ENCODE data around the gene HSD11B1L. TPM values are rescaled to one million over a fixed set of nuclear protein-coding genes. Genes with fewer than 3 reads are reported as not detected.

The HSD11B1L gene
- total RNA-seq, 2 donors from 2014 or later: 11.9 to 21.8 TPM

GRCh38 chr19:5635427-5635826 is 45.4 kb upstream of the HSD11B1L start:
- TF ChIP-seq CTCF (IDR thresholded peaks at IDR 0.05) (no peak), POLR2A (IDR thresholded peaks at IDR 0.05) (no peak)
- H3K27me3 ChIP-seq: no peaks in the 10 kb centered on the region
- no peak overlapping the region for H3K4me3 ChIP-seq
- WGBS, 2 donors: 88 to 90% methylated on average over 6 of the region's 6 CpGs
- DNase-seq (no peak), ATAC-seq (no peak)
- H3K36me3 ChIP-seq (replicated peaks in 1 of 2; ENCODE audit: insufficient read depth in 1 of 2, low read depth in 2 of 2): no peaks in the 10 kb centered on the region
- intact Hi-C loops (cut with DNase I): no loop called here
- no peaks in the 10 kb centered on the region for H3K9me3 ChIP-seq
- peaks cover 32% of the 10 kb centered on the region for H3K4me1 ChIP-seq
- no peak overlapping the region for H3K27ac ChIP-seq

GRCh38 chr19:5637971-5638370 is 42.9 kb upstream of the HSD11B1L start:
- H3K27me3 ChIP-seq: no peaks in the 10 kb centered on the region
- H3K4me1 ChIP-seq: peaks cover 27% of the 10 kb centered on the region
- ATAC-seq: no peak
- intact Hi-C loops (cut with DNase I): no loop called here
- H3K4me3 ChIP-seq: no peak overlapping the region
- no peaks in the 10 kb centered on the region for H3K9me3 ChIP-seq
- no peak for DNase-seq
- no peak overlapping the region for H3K27ac ChIP-seq
- 13 to 21% methylated on average over 1 of the region's 1 CpG for WGBS, 2 donors
- no peaks in the 10 kb centered on the region for H3K36me3 ChIP-seq (replicated peaks in 1 of 2; ENCODE audit: insufficient read depth in 1 of 2, low read depth in 2 of 2)
- TF ChIP-seq POLR2A (IDR thresholded peaks at IDR 0.05): no peak
- TF ChIP-seq CTCF (IDR thresholded peaks at IDR 0.05): no peak

- Histone ChIP-seq H3K4me1 (peaks cover 23% of the 10 kb centered on the region), H3K27ac (no peak overlapping the region), H3K27me3 (no peaks in the 10 kb centered on the region), H3K9me3 (no peaks in the 10 kb centered on the region), H3K36me3 (replicated peaks in 1 of 2; ENCODE audit: insufficient read depth in 1 of 2, low read depth in 2 of 2) (peaks cover 0 to 10% of the 10 kb centered on the region in 2 donors), H3K4me3 (no peak overlapping the region)
- 90 to 94% methylated on average over 4 of the region's 4 CpGs for WGBS, 2 donors
- DNase-seq (no peak), ATAC-seq (no peak)
- TF ChIP-seq POLR2A (IDR thresholded peaks at IDR 0.05) (no peak), CTCF (IDR thresholded peaks at IDR 0.05) (no peak)
- intact Hi-C loops (cut with DNase I): no loop called here
These were observed 39.7 kb upstream of the HSD11B1L start for GRCh38 chr19:5641171-5641570.

GRCh38 chr19:5642204-5642603 is 38.6 kb upstream of the HSD11B1L start:
- peaks cover 0 to 19% of the 10 kb centered on the region in 2 donors for H3K36me3 ChIP-seq (replicated peaks in 1 of 2; ENCODE audit: insufficient read depth in 1 of 2, low read depth in 2 of 2)

More at GRCh38 chr19:5642204-5642603, 38.6 kb upstream of the HSD11B1L start:
- TF ChIP-seq POLR2A (IDR thresholded peaks at IDR 0.05) (no peak), CTCF (IDR thresholded peaks at IDR 0.05) (no peak)
- H3K9me3 ChIP-seq: no peaks in the 10 kb centered on the region
- 53 to 67% methylated on average over 2 of the region's 2 CpGs for WGBS, 2 donors
- DNase-seq (no peak), ATAC-seq (peak; percentile 60)
- H3K4me1 ChIP-seq: peaks cover 23% of the 10 kb centered on the region
- H3K27me3 ChIP-seq: no peaks in the 10 kb centered on the region
- intact Hi-C loops (cut with DNase I): no loop called here
- no peak overlapping the region for H3K4me3 ChIP-seq
- peak overlapping the region in 1 of 4 donors; percentile 17 for H3K27ac ChIP-seq

Measured in body of pancreas (tissue), 4 donors.